Inferior parietal cortex (tissue), 1 donor: ENCODE data around the gene RAE1.

Source experiments
- DNase-seq: peaks from one replicate; pipeline ENCODE4 v3.0.0-alpha.2; 2016; ENCODE audit errors: extremely low spot score

Gene RAE1, protein sequence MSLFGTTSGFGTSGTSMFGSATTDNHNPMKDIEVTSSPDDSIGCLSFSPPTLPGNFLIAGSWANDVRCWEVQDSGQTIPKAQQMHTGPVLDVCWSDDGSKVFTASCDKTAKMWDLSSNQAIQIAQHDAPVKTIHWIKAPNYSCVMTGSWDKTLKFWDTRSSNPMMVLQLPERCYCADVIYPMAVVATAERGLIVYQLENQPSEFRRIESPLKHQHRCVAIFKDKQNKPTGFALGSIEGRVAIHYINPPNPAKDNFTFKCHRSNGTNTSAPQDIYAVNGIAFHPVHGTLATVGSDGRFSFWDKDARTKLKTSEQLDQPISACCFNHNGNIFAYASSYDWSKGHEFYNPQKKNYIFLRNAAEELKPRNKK

DNA sequence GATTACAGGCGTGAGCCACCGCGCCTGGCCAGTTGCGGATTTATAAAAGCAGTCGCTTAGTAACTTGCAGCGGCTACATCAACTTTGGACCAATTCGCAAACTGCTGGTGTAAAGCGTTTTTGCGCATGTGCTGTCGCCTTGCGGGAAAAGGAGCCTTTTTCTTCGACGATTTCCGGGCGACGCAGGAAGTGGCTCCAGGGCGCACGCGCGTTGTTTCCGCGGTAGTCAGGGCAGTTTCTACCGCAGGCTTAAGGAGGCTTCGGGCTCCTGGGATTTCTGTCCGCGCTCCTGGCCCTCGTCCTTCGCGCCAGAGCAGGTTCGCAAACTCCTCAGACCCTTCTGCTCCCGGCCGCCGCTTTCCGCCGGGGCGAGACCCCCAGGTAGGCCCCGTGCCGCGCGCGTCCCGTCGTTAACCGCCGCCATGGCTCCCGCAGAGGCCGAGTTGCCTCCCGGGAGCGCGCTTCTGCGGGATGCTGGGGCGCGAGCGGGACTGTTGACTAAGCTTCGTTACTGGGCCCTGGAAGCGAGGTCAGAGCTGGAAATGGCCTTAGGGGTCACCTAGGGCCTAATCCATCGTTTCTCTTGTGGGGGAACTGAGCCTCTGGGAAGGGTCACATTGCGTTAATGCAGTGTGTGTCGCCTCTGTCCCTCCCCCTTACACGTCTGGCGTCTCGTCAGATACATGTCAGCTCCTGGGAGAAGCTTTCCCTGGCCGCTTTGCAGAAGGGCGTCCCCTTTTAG, at the start of gene RAE1:
Gene RAE1 (plus strand): TSS at position 214 of the 742 bp plus-strand sequence. CDS start 2,784 bp downstream, outside the sequence.
- peak; percentile 97 for DNase-seq

DNA sequence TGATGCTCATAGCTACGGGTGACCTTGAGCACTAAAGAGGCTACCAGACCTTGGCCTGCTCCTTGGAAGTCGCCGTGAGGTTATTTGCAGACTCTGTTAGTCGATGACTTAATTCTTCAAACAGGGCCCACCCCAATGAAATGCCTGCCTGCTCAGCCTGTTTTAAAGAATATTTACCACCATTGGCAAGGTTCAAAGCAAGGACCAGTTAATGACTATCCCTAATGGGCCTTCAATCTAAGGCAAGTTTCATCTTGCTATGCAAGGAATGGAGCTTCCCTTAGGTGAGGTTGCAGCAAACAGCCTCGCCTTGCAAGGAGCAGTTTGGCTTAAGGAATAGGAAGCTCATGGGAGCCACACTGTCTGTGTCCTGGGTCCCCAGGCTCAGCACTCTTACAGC, 44.3 kb upstream of the RAE1 start:
- DNase-seq, result no peak

DNA sequence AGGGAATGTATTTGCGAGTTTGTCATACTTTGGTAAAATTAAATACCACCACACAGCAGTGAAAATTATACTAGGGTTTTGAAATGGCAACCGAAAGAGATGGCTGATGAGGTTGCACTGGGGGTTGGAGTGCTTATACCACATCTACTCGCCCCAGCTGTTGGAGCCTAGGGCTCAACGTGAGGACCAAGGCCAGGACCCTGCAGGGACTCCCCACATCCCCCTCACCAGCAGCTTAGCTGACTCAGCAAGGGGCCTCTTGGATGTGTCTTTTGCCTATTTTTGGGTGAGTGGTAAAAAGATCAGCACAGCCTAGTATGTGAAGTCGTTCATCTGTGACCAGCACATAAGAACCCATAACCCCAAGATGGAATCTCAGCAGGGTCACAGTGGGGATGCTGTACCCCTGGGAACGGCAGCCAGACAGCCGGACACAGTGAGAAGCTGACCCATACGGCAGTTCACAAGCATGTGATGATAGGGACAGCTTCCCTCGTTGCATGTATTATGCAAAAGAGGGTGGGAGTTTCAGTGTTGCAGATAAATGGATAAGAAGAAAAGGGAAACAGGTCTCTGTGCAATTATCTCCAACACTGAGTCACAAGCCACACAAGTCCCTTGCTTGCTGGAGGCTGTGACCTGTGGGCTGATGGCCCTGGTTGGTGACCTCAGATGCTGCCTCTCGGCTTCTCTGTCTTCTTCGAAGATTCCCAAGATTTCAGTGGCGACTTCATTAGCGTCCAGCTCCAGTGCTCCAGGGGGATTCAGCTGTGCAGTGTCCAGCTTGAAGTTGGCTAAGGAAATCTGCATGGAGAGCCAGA, 42.4 kb upstream of the RAE1 start:
- no peak for DNase-seq

DNA sequence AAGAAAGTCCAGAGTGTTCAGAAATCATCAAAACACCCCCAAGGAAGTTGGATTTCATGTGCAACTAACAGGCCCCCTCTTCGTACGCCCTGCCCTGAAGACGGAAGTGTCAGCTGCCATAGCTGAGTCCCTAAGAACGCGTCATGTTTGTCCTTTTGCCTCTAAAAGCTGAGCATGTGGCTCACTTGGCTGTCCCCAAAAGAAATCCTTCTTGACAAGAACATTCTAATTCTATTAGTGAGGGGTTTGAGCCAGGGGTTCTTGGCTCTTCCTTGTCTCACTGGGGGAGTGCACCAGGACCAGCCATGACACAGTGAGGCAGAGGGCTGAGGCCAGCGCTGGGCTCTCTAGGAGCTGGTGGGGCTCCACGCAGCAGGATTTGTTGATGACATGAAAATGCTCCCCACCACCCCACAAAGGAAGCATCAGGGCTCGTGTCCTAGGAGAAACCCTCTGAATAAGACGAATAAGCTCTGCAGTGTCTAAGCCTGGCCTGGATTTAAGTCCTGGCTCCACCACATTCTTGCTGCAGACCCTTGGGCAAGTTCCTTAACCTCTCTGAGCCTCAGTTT, 41.4 kb upstream of the RAE1 start:
- DNase-seq, result no peak

DNA sequence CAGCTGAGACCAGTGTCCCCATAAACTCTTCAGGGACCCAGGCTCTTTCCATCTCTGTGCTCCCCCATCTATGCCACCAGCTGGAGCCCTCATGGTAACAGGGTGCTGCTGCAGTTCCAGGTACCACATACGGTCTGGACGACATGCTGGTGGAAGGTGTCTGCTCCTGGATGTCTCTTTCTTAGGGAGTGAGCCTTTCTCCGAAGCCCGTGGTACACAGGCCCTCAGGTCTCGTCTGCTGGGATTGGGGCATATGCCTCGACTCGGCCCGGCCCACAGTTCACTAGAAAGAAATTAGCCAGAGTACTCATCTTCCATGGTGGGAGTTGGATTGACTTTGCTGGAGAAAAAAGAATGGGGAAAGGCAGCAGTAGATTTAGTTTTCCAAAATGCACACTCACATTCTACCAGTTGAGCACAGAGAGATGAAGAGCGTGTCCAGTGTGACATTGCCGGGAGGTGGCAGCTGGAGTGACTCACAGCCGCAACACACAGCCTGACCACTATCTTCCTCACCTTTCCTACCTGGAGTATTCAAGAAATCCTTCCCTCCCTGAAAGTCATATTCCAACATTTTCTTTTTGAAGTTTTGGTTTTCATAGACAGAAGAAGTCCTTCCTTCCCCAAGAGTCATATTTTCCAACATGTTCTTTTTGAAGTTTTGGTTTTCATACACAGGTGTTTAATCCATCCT, 40.1 kb upstream of the RAE1 start:
- no peak for DNase-seq

DNA sequence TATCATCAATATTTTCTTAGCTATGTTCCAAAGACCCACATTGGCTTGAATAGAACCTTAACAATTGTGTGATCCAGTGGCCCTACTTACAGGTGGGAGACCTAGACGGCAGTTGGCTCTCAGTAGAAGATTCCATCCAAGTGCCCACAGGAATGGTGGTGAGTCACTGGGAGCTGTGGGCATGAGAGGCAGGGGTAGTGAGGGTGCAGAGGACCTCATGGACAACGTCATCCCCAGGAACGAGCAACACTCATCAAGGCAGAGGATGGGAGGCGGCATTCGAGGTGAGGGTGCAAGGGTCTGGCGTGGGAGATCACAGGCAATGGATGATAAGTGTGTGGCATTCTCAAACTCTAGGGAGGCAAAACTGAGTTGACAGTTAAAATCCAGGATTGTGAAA, 38.9 kb upstream of the RAE1 start:
- no peak for DNase-seq

DNA sequence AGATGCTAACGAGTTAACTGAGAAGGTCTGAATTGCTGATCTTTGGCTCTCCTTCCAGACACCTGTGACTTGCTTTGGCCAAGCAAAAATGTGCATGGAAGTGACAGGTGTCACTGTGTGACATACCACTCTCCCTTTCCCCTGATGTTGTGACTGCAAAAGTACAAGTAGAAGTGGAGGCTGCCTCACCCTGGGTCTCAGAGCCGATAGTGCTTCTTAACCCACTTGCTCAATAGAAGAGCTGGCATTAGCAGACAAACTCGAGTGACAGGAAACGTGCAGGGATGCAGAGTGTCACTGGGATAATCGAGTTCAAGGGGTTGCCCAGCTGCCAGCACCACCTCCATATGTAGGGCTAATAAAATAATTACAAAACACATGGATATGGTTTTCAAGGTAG, 37.8 kb upstream of the RAE1 start:
- no peak for DNase-seq

DNA sequence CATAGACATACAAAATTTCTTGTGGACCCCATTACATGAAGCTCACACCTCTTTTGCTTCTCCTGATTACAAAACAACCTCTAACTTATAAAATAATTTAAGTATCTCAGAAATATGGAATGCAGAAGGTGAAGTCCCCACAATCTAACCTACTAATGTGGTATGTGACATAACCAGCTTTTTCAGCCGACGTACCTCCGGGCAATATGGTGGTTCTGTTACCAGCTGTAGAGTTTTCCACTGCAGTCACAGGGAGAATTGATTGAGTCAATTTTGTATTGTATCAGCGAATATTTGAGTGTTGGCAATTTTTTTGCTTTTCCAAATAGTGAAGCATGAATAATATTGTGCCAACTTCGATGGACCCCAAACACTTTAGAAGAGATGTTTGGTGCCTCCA, 37.1 kb upstream of the RAE1 start:
- no peak for DNase-seq

DNA sequence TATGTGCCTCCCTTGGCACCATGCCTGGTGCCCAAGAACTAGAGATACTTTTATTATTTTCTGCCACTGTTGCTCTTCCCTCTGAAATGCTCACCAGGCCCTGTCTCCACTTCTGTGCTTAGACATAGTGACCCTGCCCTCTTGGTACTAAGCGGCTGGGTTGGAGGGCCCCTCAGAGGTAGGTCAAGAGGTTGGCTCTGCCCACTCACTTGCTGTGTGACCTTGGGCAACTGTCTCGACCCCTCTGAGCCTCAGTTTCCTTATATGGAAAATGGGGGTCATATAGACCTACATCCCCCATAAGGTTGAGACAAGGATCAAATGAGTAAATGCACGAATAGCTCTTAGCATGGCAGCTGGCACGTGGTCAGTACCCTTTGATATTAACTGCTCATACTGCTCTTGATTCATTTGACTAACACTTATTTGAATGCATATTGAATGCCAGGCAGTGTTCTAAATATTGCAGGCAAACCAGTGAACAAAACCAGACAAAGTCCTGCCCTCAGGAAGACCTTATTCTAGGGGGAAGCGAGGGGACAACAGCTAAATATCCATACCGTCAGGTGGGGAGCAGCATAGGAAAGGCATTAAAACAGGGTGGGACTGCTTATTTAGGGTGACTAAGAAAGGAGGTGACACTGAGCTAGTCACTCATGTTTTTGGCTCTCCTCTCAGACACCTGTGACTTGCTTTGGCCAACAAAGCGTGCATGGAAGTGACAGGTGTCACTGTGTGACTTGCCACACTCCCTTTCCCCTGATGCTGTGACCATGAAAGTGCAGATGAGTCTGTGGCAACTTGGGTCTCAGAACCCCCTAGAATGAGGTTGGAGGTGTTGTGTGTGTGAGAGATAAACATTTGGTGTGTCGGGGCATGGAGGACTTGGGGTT, 35.7 kb upstream of the RAE1 start:
- no peak for DNase-seq

DNA sequence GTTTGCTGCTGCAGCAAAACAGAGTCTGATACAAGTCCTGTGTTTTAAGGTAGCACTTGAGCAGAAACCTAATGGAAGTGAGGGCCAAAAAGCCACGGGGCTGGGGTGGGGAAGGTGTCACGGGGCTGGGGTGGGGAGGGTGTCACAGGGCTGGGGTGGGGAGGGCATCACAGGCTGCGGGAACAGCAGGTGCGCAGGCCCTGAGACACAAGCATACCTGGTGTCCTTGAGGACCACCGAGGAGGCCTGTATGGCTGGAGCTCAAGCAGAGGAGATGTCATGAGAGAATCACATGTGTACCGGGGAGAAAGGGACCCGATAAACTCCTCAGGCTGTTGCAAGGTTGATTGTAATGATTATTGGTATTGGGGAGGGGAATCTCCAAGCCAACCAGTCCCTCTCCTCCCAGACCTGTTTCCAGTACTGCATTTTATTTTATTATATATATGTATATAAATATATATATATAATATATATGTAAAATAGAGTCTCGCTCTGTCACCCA, 35.0 kb upstream of the RAE1 start:
- DNase-seq, result no peak

DNA sequence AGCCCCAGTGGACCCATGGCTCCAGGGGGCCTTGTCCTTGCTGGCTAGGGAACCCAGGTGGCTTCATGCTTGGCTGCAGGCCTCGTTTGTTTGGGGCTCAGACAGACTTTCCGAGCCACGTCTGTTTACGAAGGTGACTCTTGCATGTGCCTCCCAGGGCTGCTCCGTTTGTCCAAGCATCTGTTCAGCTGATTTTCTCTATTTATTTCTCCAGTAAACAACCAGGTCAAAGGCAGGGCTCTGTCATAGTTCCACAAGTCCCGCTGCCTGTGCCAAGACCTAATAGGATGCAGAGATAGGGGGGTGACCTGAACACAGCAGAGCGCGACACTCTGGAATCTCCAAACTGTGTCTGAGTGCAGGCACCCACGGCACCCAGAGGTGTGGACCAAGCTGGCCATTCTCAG, 34.3 kb upstream of the RAE1 start:
- DNase-seq, result no peak

DNA sequence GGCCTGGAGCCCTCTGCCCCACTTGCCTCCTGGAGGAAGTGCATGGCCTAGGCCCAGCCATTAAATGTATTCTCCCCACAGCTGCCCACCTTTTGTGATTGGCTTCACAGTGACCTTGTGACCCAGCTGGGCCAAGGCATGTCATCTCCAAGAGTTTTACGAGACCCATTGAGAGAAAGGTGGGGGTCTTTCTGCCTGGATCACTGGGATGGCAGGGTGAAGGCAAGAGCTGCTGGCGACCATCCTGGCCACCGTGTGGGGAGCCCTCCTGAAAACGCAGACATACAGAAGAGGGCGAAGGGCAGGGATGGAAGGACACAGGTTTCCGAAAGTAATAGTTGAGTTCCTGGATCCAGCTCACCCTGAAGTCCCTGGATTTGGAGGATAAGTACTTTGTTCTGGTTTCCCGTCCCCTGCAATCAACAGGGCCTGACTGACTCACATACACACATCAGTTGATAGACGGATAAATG, 33.7 kb upstream of the RAE1 start:
- DNase-seq, result no peak

DNA sequence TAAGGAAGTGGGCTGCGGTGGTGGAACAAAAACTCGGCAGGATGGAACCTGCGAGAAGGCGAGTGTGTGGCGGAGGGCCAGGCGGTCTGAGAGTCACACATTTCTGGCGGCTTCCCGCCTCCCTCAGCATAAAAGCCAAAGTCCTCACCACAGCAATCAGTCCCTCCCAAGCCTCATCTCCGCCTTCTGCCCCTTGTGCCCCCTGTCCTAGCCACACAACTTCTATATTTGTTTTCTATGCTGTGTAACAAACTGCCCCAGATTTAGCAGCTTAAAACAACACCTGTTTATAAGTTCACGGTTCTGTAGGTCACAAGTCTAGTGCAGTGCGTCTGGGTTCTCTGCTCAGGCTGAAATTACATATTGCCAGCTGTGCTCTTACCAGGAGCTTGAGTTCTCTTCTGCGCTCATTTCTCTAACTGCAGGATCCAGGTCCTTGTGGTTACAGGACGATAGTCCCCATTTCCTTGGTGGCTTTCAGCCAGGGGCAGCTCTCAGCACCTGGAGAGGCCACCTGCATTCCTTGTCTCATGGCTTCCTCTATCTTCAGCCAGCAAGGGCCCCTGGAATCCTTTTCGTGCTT, 33.2 kb upstream of the RAE1 start:
- no peak for DNase-seq

DNA sequence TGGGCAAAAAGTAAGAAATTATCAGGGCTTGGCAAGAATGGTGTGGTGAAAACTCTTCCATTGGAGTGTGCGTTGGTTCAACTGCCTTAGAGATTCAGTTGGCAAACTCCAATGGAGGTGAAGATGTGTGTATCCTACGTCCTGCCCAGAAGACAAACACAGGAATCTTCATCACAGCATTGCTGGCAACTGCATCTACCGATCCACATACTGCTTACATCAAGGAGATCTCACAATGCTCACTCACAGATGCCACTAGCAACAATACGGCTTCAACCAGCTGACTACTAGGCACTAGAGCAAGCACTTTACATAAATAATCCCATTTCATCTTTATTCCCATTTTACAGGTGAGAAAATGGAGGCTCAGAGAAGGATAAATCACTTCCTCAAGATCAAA, 31.5 kb upstream of the RAE1 start:
- DNase-seq, result no peak

DNA sequence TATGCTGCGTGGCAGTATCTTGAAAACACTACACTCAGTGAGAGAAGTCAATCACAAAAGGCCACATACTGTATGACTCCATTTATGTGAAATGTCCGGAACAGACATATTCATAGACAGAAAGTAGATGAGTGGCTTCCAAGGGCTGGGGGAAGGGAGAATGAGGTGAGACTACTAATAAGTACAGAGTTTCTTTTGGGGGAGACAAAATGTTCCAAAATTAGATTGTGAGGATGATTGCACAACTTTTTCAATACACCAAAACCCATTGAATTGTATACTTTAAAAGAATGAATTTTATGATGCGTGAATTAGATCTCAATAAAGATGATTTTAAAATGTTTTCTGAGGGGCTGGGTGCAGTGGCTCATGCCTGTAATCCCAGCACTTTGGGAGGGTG, 30.7 kb upstream of the RAE1 start:
- no peak for DNase-seq

DNA sequence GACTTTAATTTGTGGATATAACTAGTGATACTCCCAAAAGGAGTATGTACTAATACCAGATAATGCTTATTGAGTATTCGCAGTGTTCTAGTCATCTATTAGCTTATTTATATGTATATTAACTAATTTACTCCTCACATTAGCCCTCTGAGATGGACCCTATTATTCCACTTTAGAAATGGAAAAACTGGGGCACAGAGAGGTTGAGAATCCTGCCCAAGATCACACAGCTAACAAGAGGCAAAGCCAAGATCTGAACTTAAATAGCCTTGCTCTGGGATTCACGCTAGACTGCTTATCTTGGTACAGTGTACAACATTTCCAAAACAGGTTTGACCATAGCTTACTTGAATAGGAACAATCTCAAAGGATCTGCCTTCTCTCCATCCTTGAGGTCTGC, 29.9 kb upstream of the RAE1 start:
- no peak for DNase-seq

DNA sequence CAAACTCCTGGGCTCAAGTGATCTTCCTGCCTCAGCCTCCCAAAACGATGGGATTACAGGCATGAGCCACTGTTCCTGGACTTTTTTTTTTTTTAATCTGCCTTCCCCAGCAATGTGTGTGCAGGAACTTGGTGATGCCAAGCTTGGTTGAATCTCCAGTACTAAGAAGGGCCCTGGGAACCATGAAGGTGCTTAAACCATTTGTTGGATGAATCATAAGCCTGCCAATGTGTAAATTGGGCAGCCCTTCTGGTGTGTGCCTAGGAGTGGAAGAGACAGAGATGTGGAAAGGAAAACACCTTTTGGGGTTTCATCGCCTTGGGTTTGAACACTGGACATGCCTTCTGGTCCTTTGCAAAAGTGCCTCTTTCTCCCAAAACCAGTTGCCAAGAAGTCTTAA, 28.6 kb upstream of the RAE1 start:
- DNase-seq, result no peak

DNA sequence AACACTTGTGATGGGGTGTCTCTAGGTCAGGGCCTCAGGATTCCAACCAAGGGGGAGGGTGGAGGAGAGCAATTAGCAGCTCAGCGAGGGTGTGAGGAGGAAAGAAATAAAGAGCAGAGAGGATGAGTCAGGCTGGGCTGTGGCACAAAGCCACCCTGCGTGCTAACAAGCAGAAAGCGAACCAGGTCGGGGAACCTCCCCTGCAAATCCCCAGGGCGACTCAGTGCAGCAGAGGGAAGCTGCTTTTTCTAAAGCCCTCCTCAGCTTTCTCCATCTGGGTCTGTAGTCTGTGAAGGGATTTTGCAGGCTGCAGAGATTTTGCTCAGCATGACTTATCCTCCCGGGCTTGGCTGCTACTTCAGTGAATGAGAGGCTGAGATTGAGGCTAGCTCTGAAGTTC, 28.0 kb upstream of the RAE1 start:
- DNase-seq, result no peak

DNA sequence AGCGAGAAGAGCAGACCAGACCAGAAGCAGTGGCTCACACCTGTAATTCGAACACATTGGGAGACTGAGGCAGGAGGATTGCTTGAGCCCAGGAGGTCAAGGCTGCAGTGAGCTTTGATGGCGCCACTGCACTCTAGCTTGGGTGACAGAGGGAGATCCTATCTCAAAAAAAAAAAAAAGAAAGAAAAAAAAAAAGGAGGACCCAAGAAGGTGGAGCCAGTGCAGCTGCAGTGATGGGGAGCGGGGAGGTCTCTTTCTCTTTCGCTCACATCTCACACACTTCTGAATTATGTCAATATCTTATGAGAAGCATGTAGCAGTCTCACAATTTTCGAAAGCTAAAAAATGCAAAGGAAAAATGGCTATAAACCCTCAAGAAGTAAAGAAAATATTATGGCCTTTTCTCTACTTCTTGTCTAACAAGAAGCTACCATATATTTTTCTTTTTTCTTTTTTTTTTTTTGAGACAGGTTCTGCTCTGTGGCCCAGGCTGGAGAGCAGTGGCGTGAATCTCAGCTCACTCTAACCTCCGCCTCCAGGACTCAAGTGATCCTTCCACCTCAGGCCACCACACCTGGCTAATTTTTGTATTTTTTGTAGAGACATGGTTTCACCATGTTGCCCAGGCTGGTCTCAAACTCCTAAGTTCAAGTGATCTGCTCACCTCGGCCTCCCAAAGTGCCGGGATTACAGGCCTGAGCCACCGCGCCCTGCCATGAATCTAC, 25.3 kb upstream of the RAE1 start:
- DNase-seq, result no peak
